Measurements from ENCODE around the gene CHST6.
"Not testable (repeated sequence)": the region's sequence is repeated elsewhere in the genome, so short reads cannot be mapped to it uniquely, and the experiment has no call there.

CHST6 gene

GRCh38 chr16:75472908-75473877, 22.0 kb downstream of the CHST6 start:
- no peak for DNase-seq

- peak; percentile 87 for DNase-seq
These were observed 23.3 kb downstream of the CHST6 start for GRCh38 chr16:75471723-75472633.

GRCh38 chr16:75466760-75467159, 28.5 kb downstream of the CHST6 start:
- no peak for DNase-seq

- peak; percentile 96 for DNase-seq
These were observed 30.9 kb downstream of the CHST6 start, which contains the start of gene TMEM170A for GRCh38 chr16:75464122-75464918. TMEM170A (minus strand) TSS chr16:75464689; CDS start chr16:75464600, 89 bp downstream.

- DNase-seq: not testable (repeated sequence)
These were observed 31.7 kb downstream of the CHST6 start for GRCh38 chr16:75463389-75464121.

- DNase-seq: no peak
These were observed 32.4 kb downstream of the CHST6 start for GRCh38 chr16:75462806-75463205.

- DNase-seq: no peak
These were observed 33.7 kb downstream of the CHST6 start for GRCh38 chr16:75461575-75461974.

- no peak for DNase-seq
These were observed 34.8 kb downstream of the CHST6 start for GRCh38 chr16:75460446-75460845.

- DNase-seq: no peak
These were observed 35.5 kb downstream of the CHST6 start for GRCh38 chr16:75459691-75460090.

GRCh38 chr16:75458439-75458838, 36.8 kb downstream of the CHST6 start:
- no peak for DNase-seq

- DNase-seq: no peak
These were observed 37.2 kb downstream of the CHST6 start for GRCh38 chr16:75458029-75458428.

- no peak for DNase-seq
These were observed 37.7 kb downstream of the CHST6 start for GRCh38 chr16:75457485-75458021.

- DNase-seq: no peak
These were observed 38.3 kb downstream of the CHST6 start for GRCh38 chr16:75456971-75457370.

- DNase-seq: not testable (repeated sequence)
These were observed 38.8 kb downstream of the CHST6 start for GRCh38 chr16:75456486-75456885.

GRCh38 chr16:75455677-75456076, 39.6 kb downstream of the CHST6 start:
- no peak for DNase-seq

GRCh38 chr16:75452464-75453190, 42.6 kb downstream of the CHST6 start:
- DNase-seq: no peak

GRCh38 chr16:75446416-75446815, 48.8 kb downstream of the CHST6 start:
- DNase-seq: no peak

GRCh38 chr16:75445298-75445697, 49.9 kb downstream of the CHST6 start:
- DNase-seq: no peak

GRCh38 chr16:75443298-75443697, 51.9 kb downstream of the CHST6 start:
- DNase-seq: no peak

- DNase-seq: peak; percentile 51
These were observed 61.4 kb downstream of the CHST6 start for GRCh38 chr16:75433732-75434413.

Data from 8988T (cell line).